IMR-90 (cell line): ENCODE data around the gene PCSK6. TPM values are rescaled to one million over a fixed set of nuclear protein-coding genes. Genes with fewer than 3 reads are reported as not detected.

Experiments
- ATAC-seq: fragments of 200-7000 bp; cut with Tn5 transposase; 2 replicates; pipeline ENCODE4 v1.9.1; 2020; ENCODE audit warnings: low read depth, mild to moderate bottlenecking, moderate library complexity
- BruUV-seq: library from RNA; stranded (reverse); fragments of 400-500 nt; replicated peaks from 2 replicates; lab custom pipeline; 2021; lab: Mats Ljungman, UMichigan
- CTCF ChIA-PET: fragments of 300-600 bp; formaldehyde crosslinking; extraction: SDS; loops from one replicate; lab custom pipeline; 2021; ENCODE audit warnings: antibody characterized with exemption; lab: Yijun Ruan, JAX
- POLR2A ChIA-PET: fragments of 300-600 bp; sonication (Branson Sonifier 250); formaldehyde crosslinking; loops from one replicate; lab custom pipeline; 2022; ENCODE audit warnings: antibody characterized with exemption; ENCODE audit not compliant: unreplicated experiment; lab: Charles Lee
- DNase-seq: peaks from one replicate; pipeline ENCODE4 v3.0.0; 2013
- H2AFZ ChIP-seq: replicated peaks from 2 replicates; pipeline ENCODE3; 2013; ENCODE audit warnings: low read length, mild to moderate bottlenecking; ENCODE audit not compliant: poor library complexity
- H2AK5ac ChIP-seq: 2 replicates; pipeline ENCODE4 v1.6.1; 2013; ENCODE audit warnings: low read depth, low read length, inconsistent platforms
- H2AK9ac ChIP-seq: replicated peaks from 2 replicates; pipeline ENCODE3; 2013; ENCODE audit warnings: mild to moderate bottlenecking, low read depth, low read length, moderate library complexity; ENCODE audit not compliant: poor library complexity
- H2BK120ac ChIP-seq: 2 replicates; pipeline ENCODE4 v1.6.1; 2013; ENCODE audit warnings: low read depth, low read length, inconsistent platforms
- H2BK15ac ChIP-seq: 3 replicates; pipeline ENCODE4 v1.6.1; 2013; ENCODE audit warnings: low read depth, low read length, inconsistent platforms
- H2BK20ac ChIP-seq: 2 replicates; pipeline ENCODE4 v1.6.1; 2013; ENCODE audit warnings: low read depth, mild to moderate bottlenecking, inconsistent platforms, low read length, moderate library complexity
- H2BK5ac ChIP-seq: 2 replicates; pipeline ENCODE4 v1.6.1; 2013; ENCODE audit warnings: mild to moderate bottlenecking, low read depth, low read length, inconsistent platforms; ENCODE audit not compliant: poor library complexity, severe bottlenecking
- H3K14ac ChIP-seq: replicated peaks from 2 replicates; pipeline ENCODE4 v1.6.1; 2013; ENCODE audit warnings: low read depth, low read length, inconsistent platforms
- H3K18ac ChIP-seq: 2 replicates; pipeline ENCODE4 v1.6.1; 2013; ENCODE audit warnings: low read depth, low read length, control low read depth
- H3K23ac ChIP-seq: 2 replicates; pipeline ENCODE4 v1.6.1; 2013; ENCODE audit warnings: low read depth, low read length, inconsistent platforms
- H3K27ac ChIP-seq: 2 replicates; pipeline ENCODE4 v1.5.1; 2013; ENCODE audit warnings: mild to moderate bottlenecking, control low read depth, low read length; ENCODE audit not compliant: insufficient read depth
- H3K27me3 ChIP-seq: 2 replicates; pipeline ENCODE4 v1.6.1; 2013; ENCODE audit warnings: low read length; ENCODE audit not compliant: control insufficient read depth, insufficient read depth
- H3K36me3 ChIP-seq: 2 replicates; pipeline ENCODE4 v1.6.1; 2013; ENCODE audit warnings: low read length, mixed read lengths; ENCODE audit not compliant: control insufficient read depth, insufficient read depth
- H3K4ac ChIP-seq: 2 replicates; pipeline ENCODE4 v1.6.1; 2013; ENCODE audit warnings: low read depth, low read length, inconsistent platforms
- H3K4me1 ChIP-seq: 2 replicates; pipeline ENCODE4 v1.6.1; 2013; ENCODE audit warnings: low read length, mixed read lengths; ENCODE audit not compliant: control insufficient read depth, insufficient read depth
- H3K4me2 ChIP-seq: 2 replicates; pipeline ENCODE4 v1.6.1; 2013; ENCODE audit warnings: low read depth, mild to moderate bottlenecking, control low read depth, low read length, moderate library complexity
- H3K4me3 ChIP-seq: 2 replicates; pipeline ENCODE4 v1.5.1; 2013; ENCODE audit warnings: low read depth, mild to moderate bottlenecking, control low read depth, low read length, moderate library complexity; ENCODE audit not compliant: insufficient read depth
- H3K56ac ChIP-seq: 2 replicates; pipeline ENCODE4 v1.6.1; 2013; ENCODE audit warnings: low read length, inconsistent platforms; ENCODE audit not compliant: insufficient read depth; ENCODE audit errors: extremely low read depth
- H3K79me1 ChIP-seq, 2 experiments: 2 replicates each; pipeline ENCODE4 v1.6.1; 2013; ENCODE audit warnings: low read length in 2 of 2, inconsistent platforms in 1 of 2, low read depth in 1 of 2
- H3K9ac ChIP-seq: 2 replicates; pipeline ENCODE4 v1.6.1; 2013; ENCODE audit warnings: low read depth, low read length, control low read depth
- H3K9me1 ChIP-seq: 2 replicates; pipeline ENCODE4 v1.6.1; 2013; ENCODE audit warnings: low read length, inconsistent platforms; ENCODE audit not compliant: insufficient read depth
- H3K9me3 ChIP-seq: 2 replicates; pipeline ENCODE4 v1.6.1; 2013; ENCODE audit warnings: low read length; ENCODE audit not compliant: control insufficient read depth, insufficient read depth
- H4K20me1 ChIP-seq: 2 replicates; pipeline ENCODE4 v1.6.1; 2013; ENCODE audit warnings: low read length, inconsistent platforms; ENCODE audit not compliant: insufficient read depth
- H4K5ac ChIP-seq: 2 replicates; pipeline ENCODE4 v1.6.1; 2013; ENCODE audit warnings: mild to moderate bottlenecking, low read depth, low read length, control low read depth
- H4K8ac ChIP-seq, 2 experiments: 2 replicates each; pipeline ENCODE4 v1.6.1; 2013; ENCODE audit warnings: low read depth in 2 of 2, low read length in 2 of 2, control low read depth in 1 of 2, inconsistent platforms in 1 of 2
- H4K91ac ChIP-seq: 2 replicates; pipeline ENCODE4 v1.6.1; 2013; ENCODE audit warnings: low read depth, low read length, inconsistent platforms; ENCODE audit not compliant: insufficient read depth
- BHLHE40 ChIP-seq: fragments of 150-350 bp; IDR thresholded peaks from 2 replicates; pipeline ENCODE4 v1.6.1; 2016; ENCODE audit warnings: mild to moderate bottlenecking, low read depth, low read length
- CEBPB ChIP-seq: IDR thresholded peaks from 2 replicates; pipeline ENCODE4 v1.6.1; 2012; ENCODE audit warnings: low read depth, low read length, improper control_type of control experiment
- CHD1 ChIP-seq: IDR thresholded peaks from 2 replicates; pipeline ENCODE4 v1.6.1; 2012; ENCODE audit warnings: low read depth, low read length, improper control_type of control experiment
- CTCF ChIP-seq: conservative IDR thresholded peaks from 2 replicates; pipeline ENCODE4 v1.5.1; 2012; ENCODE audit warnings: mild to moderate bottlenecking, low read depth, low read length, improper control_type of control experiment
- ELK1 ChIP-seq: fragments of 150-350 bp; IDR thresholded peaks from 2 replicates; pipeline ENCODE4 v1.6.1; 2016; ENCODE audit warnings: low read depth, mild to moderate bottlenecking, low read length, moderate library complexity, borderline replicate concordance
- FOS ChIP-seq: fragments of 150-350 bp; IDR thresholded peaks from 2 replicates; pipeline ENCODE4 v1.6.1; 2016; ENCODE audit warnings: low read depth, low read length
- MAFK ChIP-seq: IDR thresholded peaks from 2 replicates; pipeline ENCODE4 v1.6.1; 2012; ENCODE audit warnings: low read depth, low read length, improper control_type of control experiment
- MAZ ChIP-seq: IDR thresholded peaks from 2 replicates; pipeline ENCODE4 v1.6.1; 2012; ENCODE audit warnings: low read depth, mild to moderate bottlenecking, low read length, improper control_type of control experiment, moderate library complexity, borderline replicate concordance
- MXI1 ChIP-seq: IDR thresholded peaks from 2 replicates; pipeline ENCODE4 v1.6.1; 2012; ENCODE audit warnings: low read depth, mild to moderate bottlenecking, low read length, moderate library complexity, borderline replicate concordance
- NFE2L2 ChIP-seq: fragments of 150-350 bp; IDR thresholded peaks from 2 replicates; pipeline ENCODE4 v1.6.1; 2016; ENCODE audit warnings: low read depth, mild to moderate bottlenecking, low read length
- POLR2A ChIP-seq: IDR thresholded peaks from 2 replicates; pipeline ENCODE4 v1.6.1; 2012; ENCODE audit warnings: mild to moderate bottlenecking, low read depth, low read length
- RAD21 ChIP-seq: IDR thresholded peaks from 2 replicates; pipeline ENCODE4 v1.6.1; 2012; ENCODE audit warnings: low read length, improper control_type of control experiment
- RCOR1 ChIP-seq: IDR thresholded peaks from 2 replicates; pipeline ENCODE4 v1.6.1; 2012; ENCODE audit warnings: mild to moderate bottlenecking, low read length, improper control_type of control experiment; ENCODE audit not compliant: insufficient replicate concordance
- RFX5 ChIP-seq: IDR thresholded peaks from 2 replicates; pipeline ENCODE4 v1.8.0; 2012; ENCODE audit warnings: low read depth, mild to moderate bottlenecking, low read length, moderate library complexity
- SMC3 ChIP-seq: fragments of 150-350 bp; IDR thresholded peaks from 2 replicates; pipeline ENCODE4 v1.6.1; 2016; ENCODE audit warnings: low read depth, mild to moderate bottlenecking, antibody characterized with exemption, low read length, moderate library complexity
- USF2 ChIP-seq: fragments of 150-350 bp; IDR thresholded peaks from 2 replicates; pipeline ENCODE4 v1.6.1; 2017; ENCODE audit warnings: mild to moderate bottlenecking, antibody characterized with exemption, low read length, low read depth
- WGBS, 2 experiments: methylation state at CpG; one replicate each; pipeline versions ENCODE4 v1.1.5 to v1.1.7; 2013; ENCODE audit warnings: missing lambda C conversion rate in 2 of 2; ENCODE audit not compliant: insufficient read length in 1 of 2; ENCODE audit errors: extremely low coverage in 2 of 2; 5-methylcytosine and 5-hydroxymethylcytosine counted together
- dilution Hi-C: fragments of 300-500 bp; cut with HindIII; formaldehyde crosslinking; loops from one replicate; pipeline ENCODE4 v1.14.3; 2018; ENCODE audit warnings: low sequenced_read_pairs; ENCODE audit not compliant: unreplicated experiment
- in situ Hi-C: fragments of 300-500 bp; cut with MboI; formaldehyde crosslinking; loops from 3 replicates; pipeline ENCODE4 v1.14.3; 2019; ENCODE audit warnings: low sequenced_read_pairs, inconsistent platforms, mixed read lengths
- intact Hi-C: fragments of 100-400 bp; cut with micrococcal nuclease; formaldehyde crosslinking; loops from 2 replicates; pipeline ENCODE4 v1.10.0; 2022
- polyA plus RNA-seq, 3 experiments: library from polyadenylated mRNA; depleted of rRNA; stranded (reverse); fragments of >200 nt; gene quantifications; 2 replicates each; pipeline ENCODE4 v1.2.3, GENCODE V29; 2012; ENCODE audit warnings: low replicate concordance in 1 of 3
- total RNA-seq: library from RNA; depleted of rRNA; stranded (reverse); fragments of >200 nt; gene quantifications from 2 replicates; pipeline ENCODE4 v1.2.3, GENCODE V29; 2012

The PCSK6 gene
- total and polyA plus RNA-seq, 2 of the 4 experiments (the other 2 are of a cell fraction) = not detected

- no TSS peak for BruUV-seq
- TF ChIP-seq FOS (no peak), RFX5 (no peak), BHLHE40 (no peak), CHD1 (no peak), RCOR1 (no peak), RAD21 (no peak), CEBPB (no peak), NFE2L2 (no peak), MAFK (no peak), ELK1 (no peak), SMC3 (no peak), CTCF (no peak), POLR2A (no peak), MXI1 (no peak), MAZ (no peak), USF2 (no peak)
- DNase-seq = no peak
Observed at GRCh38 chr15:101361418-101361817, 128.1 kb downstream of the PCSK6 start.

More at GRCh38 chr15:101361418-101361817, 128.1 kb downstream of the PCSK6 start:
- peaks cover 1% of the 10 kb centered on the region for H3K27me3 ChIP-seq
- ATAC-seq = no peak
- no peak overlapping the region for H2AK9ac ChIP-seq
- H4K91ac ChIP-seq = no peak overlapping the region
- peaks cover 3% of the 10 kb centered on the region; the same call in 1 of the 2 replicates for H3K9me3 ChIP-seq
- H3K4me2 ChIP-seq = no peak overlapping the region
- H3K4me1 ChIP-seq = peaks cover 2% of the 10 kb centered on the region; the same call in 1 of the 2 replicates
- H3K4ac ChIP-seq = no peak overlapping the region
- no peaks in the 10 kb centered on the region; the same call in 1 of the 2 replicates for H4K20me1 ChIP-seq
- no peaks in the 10 kb centered on the region for H3K36me3 ChIP-seq
- no peak overlapping the region for H3K27ac ChIP-seq
- no peak overlapping the region for H4K5ac ChIP-seq
- in situ Hi-C loops = no loop called here
- no peak overlapping the region for H2AFZ ChIP-seq
- 55% methylated on average over 4 of the region's 4 CpGs; no CpG with 5 or more reads in 1 of the 2 experiments for WGBS, 2 experiments
- dilution Hi-C loops = no loop called here
- H3K4me3 ChIP-seq = no peak overlapping the region
- H2BK15ac ChIP-seq = no peak overlapping the region
- H4K8ac ChIP-seq = no peak overlapping the region
- no peak overlapping the region for H2AK5ac ChIP-seq
- H3K14ac ChIP-seq = no peak overlapping the region
- H3K18ac ChIP-seq = no peak overlapping the region
- no peak overlapping the region for H3K9ac ChIP-seq
- ChIA-PET POLR2A (interaction anchor here (0.6 kb wide), 1 partner anchor 18 kb away, joined by 3 read pairs; no protein-coding TSS in a partner anchor), CTCF (no interaction called here)
- intact Hi-C loops = no loop called here
- no peak overlapping the region for H2BK5ac ChIP-seq
- no peak overlapping the region for H3K56ac ChIP-seq
- no peaks in the 10 kb centered on the region for H3K79me1 ChIP-seq
- no peak overlapping the region for H3K23ac ChIP-seq
- H2BK20ac ChIP-seq = no peak overlapping the region
- no peak overlapping the region for H2BK120ac ChIP-seq
- peaks cover 4% of the 10 kb centered on the region; the same call in 1 of the 2 replicates for H3K9me1 ChIP-seq
